ENCODE measurements around the gene GALNT9.
A peak's percentile ranks its signal among the peaks of the same experiment; 100 is the strongest.

- TF ChIP-seq CTCF (IDR thresholded peaks at IDR 0.05) = peak; percentile 34
- TF ChIP-seq EZH2 (IDR thresholded peaks at IDR 0.05; ENCODE audit: borderline replicate concordance, insufficient read depth, low read depth, low read length, poor library complexity, severe bottlenecking) = no peak
Measured at GRCh38 chr12:132218915-132219314, 110.5 kb downstream of the GALNT9 start.

Measured in B cell (primary cell).